Ascending aorta (tissue), 2 donors: ENCODE data around the gene APOA1. TPM values are rescaled to one million over a fixed set of nuclear protein-coding genes. Genes with fewer than 3 reads are reported as not detected.
"Not testable (repeated sequence)": the region's sequence is repeated elsewhere in the genome, so short reads cannot be mapped to it uniquely, and the experiment has no call there.

ENCODE experiments used
- DNase-seq, 2 donors: peaks; one replicate each; pipeline ENCODE4 v3.0.0-alpha.2; 2019; ENCODE audit warnings: low spot score in 2 of 2
- H3K27ac ChIP-seq, 2 donors: fragments of 200-600 bp; sonication (generic); one replicate each; pipeline ENCODE4 v1.5.1; 2016 to 2017; ENCODE audit warnings: mild to moderate bottlenecking in 1 of 2
- H3K27me3 ChIP-seq: fragments of 200-600 bp; sonication (generic); one replicate; pipeline ENCODE4 v1.5.1; 2017
- H3K36me3 ChIP-seq, 2 donors: fragments of 200-600 bp; sonication (generic); one replicate each; pipeline ENCODE4 v1.5.1; 2016
- H3K4me1 ChIP-seq, 2 donors: fragments of 200-600 bp; sonication (generic); one replicate each; pipeline ENCODE4 v1.5.1; 2016 to 2017; ENCODE audit warnings: mild to moderate bottlenecking in 1 of 2
- H3K4me3 ChIP-seq, 2 donors: fragments of 200-600 bp; sonication (generic); one replicate each; pipeline ENCODE4 v1.5.1; 2016 to 2017; ENCODE audit warnings: mild to moderate bottlenecking in 1 of 2
- H3K9me3 ChIP-seq, 2 donors: fragments of 200-600 bp; sonication (generic); one replicate each; pipeline ENCODE4 v1.5.1; 2016
- intact Hi-C: fragments of 100-400 bp; cut with DNase I; formaldehyde crosslinking; loops from one replicate; pipeline ENCODE4 v1.15.1; 2023
- total RNA-seq: library from RNA; depleted of rRNA; stranded (reverse); fragments of >200 nt; gene quantifications from one replicate; pipeline ENCODE4 v1.1.0, GENCODE V29; 2016
- TF ChIP-seq, protein P1 (sequence below), 3 experiments: fragments of 200-600 bp in 2 of 3; fragments of 450-650 bp in 1 of 3; sonication (generic) in 2 of 3; IDR thresholded peaks; one replicate each; pipeline ENCODE4 v1.5.1; 2016 to 2019; ENCODE audit warnings: antibody characterized with exemption in 3 of 3, mild to moderate bottlenecking in 1 of 3, moderate library complexity in 1 of 3

The APOA1 gene
- total RNA-seq, 1 donor from 2014 or later = 80.3 TPM

DNA sequence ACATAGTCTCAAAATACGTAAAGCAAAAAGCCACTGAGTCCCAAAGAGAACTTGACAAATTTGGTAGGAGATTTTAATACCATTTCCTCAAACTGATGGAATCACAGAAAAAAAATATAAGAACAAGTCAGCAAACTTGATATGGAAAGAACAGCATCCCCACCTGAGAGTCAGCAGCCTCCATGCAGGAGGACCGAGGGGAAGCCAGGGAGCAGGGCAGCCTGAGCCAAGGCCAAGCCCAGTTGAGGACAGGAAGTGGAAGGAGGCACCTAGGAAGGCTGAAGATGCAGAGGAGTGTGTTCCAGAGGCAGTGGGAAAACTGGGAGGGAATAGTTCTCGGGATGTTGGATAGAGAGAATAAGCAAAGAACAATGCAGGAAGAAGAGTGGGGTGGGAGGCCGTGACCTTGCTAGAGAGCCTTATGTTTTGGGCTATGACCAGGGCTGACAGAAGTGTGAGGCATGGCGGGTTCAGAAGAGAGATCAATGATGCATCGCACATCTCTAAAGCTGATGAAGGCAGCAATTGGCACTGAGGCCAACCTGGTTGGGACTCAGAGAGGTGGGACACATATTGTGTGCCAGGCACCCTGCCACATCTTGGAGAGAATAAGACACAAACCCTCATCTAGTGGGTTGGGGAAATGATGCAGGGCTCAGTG, 29.7 kb downstream of the APOA1 start:
- H3K36me3 ChIP-seq = no peaks in the 10 kb centered on the region
- H3K27me3 ChIP-seq = no peaks in the 10 kb centered on the region
- TF ChIP-seq, protein P1, sequence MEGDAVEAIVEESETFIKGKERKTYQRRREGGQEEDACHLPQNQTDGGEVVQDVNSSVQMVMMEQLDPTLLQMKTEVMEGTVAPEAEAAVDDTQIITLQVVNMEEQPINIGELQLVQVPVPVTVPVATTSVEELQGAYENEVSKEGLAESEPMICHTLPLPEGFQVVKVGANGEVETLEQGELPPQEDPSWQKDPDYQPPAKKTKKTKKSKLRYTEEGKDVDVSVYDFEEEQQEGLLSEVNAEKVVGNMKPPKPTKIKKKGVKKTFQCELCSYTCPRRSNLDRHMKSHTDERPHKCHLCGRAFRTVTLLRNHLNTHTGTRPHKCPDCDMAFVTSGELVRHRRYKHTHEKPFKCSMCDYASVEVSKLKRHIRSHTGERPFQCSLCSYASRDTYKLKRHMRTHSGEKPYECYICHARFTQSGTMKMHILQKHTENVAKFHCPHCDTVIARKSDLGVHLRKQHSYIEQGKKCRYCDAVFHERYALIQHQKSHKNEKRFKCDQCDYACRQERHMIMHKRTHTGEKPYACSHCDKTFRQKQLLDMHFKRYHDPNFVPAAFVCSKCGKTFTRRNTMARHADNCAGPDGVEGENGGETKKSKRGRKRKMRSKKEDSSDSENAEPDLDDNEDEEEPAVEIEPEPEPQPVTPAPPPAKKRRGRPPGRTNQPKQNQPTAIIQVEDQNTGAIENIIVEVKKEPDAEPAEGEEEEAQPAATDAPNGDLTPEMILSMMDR (IDR thresholded peaks at IDR 0.05) = no peak
- H3K9me3 ChIP-seq = no peaks in the 10 kb centered on the region
- H3K4me3 ChIP-seq = no peak overlapping the region
- intact Hi-C loops = no loop called here
- no peaks in the 10 kb centered on the region for H3K4me1 ChIP-seq
- DNase-seq = no peak
- no peak overlapping the region for H3K27ac ChIP-seq

DNA sequence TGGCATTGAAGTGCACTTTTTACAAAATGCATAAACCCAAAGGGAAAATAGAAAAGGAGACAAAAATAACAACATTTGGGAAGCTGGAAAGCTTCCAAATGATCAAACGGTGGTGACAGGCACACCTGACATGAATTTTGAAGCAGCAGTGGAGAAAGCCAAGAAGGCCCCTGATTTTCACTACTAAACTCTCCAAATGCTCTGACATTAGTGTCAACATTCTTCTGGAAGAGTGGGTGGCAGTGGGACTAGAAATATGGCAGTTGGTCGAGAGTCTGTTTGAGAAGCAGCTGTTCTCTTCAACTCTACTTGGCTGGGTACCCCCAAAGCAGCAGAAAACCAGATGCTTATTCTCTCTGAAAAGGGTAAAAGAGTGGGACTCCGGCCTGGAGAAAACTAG, 33.4 kb downstream of the APOA1 start:
- Histone ChIP-seq H3K4me1 (no peaks in the 10 kb centered on the region), H3K9me3 (no peaks in the 10 kb centered on the region), H3K4me3 (no peak overlapping the region), H3K36me3 (no peaks in the 10 kb centered on the region), H3K27me3 (no peaks in the 10 kb centered on the region), H3K27ac (no peak overlapping the region)
- intact Hi-C loops = no loop called here
- no peak for DNase-seq
- TF ChIP-seq, protein P1 (IDR thresholded peaks at IDR 0.05) = no peak

DNA sequence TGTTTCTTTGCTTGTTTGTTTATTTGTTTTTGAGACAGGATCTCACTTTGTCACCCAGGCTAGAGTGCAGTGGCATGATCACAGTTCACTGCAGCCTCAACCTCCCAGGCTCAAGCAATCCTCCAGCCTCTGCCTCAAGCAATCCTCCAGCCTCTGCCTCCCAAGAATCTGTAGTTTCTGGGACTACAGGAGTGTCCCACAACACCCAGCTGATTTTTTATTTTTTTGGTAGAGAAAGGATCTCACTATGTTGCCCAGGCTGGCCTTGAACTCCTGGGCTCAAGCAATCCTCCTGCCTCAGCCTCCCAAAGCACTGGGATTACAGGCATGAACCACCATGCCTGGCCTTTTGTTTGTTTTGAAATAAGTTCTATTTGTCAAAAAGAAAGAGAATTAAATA, 35.8 kb downstream of the APOA1 start:
- intact Hi-C loops, H3K4me3 ChIP-seq, H3K36me3 ChIP-seq, H3K4me1 ChIP-seq, H3K27ac ChIP-seq, H3K27me3 ChIP-seq, H3K9me3 ChIP-seq, DNase-seq: not testable (repeated sequence)

DNA sequence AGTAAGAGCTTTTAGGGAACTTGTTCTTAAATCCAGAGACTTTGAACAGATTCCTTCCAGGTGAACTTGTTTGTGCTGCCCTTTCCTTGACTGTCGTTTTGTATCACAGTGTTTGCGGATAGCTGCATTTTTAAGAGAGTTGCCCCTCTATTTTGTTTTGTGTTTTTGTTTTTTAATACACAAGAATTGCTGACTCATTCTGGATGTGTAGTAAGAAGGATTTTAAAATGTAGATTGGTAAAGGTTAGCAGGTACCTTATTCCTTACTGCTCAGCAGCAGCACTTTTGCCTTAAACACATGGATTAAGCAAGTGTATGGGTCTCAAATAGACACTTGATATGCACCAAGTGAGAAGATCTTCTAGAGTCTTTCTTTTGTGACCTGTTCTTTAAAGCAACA, 36.8 kb downstream of the APOA1 start:
- no peak overlapping the region for H3K4me3 ChIP-seq
- H3K36me3 ChIP-seq = no peaks in the 10 kb centered on the region
- no peaks in the 10 kb centered on the region for H3K9me3 ChIP-seq
- TF ChIP-seq, protein P1 (IDR thresholded peaks at IDR 0.05) = no peak
- DNase-seq = no peak
- no peak overlapping the region for H3K27ac ChIP-seq
- H3K4me1 ChIP-seq = no peaks in the 10 kb centered on the region
- no peaks in the 10 kb centered on the region for H3K27me3 ChIP-seq
- intact Hi-C loops = no loop called here

DNA sequence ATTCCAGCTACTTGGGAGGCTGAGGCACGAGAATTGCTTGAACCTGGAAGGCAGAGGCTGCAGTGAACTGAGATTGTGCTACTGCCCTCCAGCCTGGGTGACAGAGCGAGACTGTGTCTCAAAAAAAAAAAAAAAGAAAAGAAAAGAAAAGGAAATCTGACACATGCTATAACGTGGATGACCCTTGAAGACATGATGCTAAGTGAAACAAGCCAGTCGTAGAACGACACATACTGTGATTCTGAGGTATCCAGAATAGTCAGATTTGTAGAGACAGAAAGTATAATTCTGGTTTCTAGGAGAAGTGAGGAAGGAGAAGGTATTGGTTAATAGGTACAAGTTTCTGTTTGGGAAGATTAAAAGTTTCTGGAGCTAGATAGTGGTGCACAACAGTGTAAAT, 39.1 kb downstream of the APOA1 start:
- no peaks in the 10 kb centered on the region for H3K36me3 ChIP-seq
- H3K27ac ChIP-seq = no peak overlapping the region
- no peaks in the 10 kb centered on the region for H3K27me3 ChIP-seq
- H3K9me3 ChIP-seq = no peaks in the 10 kb centered on the region
- no peak overlapping the region for H3K4me3 ChIP-seq
- intact Hi-C loops = no loop called here
- H3K4me1 ChIP-seq = no peaks in the 10 kb centered on the region
- TF ChIP-seq, protein P1 (IDR thresholded peaks at IDR 0.05) = no peak
- DNase-seq = no peak

DNA sequence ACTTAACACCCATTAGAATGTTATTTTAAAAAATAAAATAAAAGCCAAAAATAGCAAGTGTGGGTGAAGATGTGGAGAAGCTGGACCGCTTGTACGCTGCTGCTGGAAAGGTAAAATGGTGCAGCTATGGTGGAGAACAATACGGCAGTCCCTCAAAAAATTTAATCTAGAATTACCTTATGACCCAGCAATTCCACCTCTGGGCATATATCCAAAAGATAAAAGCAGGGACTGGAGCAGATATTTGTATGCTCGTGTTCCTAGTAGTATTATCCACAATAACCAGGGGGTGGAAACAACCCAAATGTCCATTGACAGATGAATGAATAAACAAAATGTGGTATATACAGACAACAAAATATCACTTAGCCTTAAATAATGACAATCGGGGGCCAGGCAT, 39.6 kb downstream of the APOA1 start:
- intact Hi-C loops = no loop called here
- no peak for DNase-seq
- H3K4me1 ChIP-seq = no peaks in the 10 kb centered on the region
- TF ChIP-seq, protein P1 (IDR thresholded peaks at IDR 0.05) = no peak
- H3K27ac ChIP-seq = no peak overlapping the region
- H3K9me3 ChIP-seq = no peaks in the 10 kb centered on the region
- no peaks in the 10 kb centered on the region for H3K27me3 ChIP-seq
- no peaks in the 10 kb centered on the region for H3K36me3 ChIP-seq
- no peak overlapping the region for H3K4me3 ChIP-seq
